NCI-H1694 (cell line): ENCODE data around the gene ABCD3.
A peak's percentile ranks its signal among the peaks of the same experiment; 100 is the strongest.
"Not testable (repeated sequence)": the region's sequence is repeated elsewhere in the genome, so short reads cannot be mapped to it uniquely, and the experiment has no call there.

Experiments used
- DNase-seq: peaks from one replicate; lab custom pipeline; 2025; lab: John Stamatoyannopoulos, UW

The ABCD3 gene

DNA sequence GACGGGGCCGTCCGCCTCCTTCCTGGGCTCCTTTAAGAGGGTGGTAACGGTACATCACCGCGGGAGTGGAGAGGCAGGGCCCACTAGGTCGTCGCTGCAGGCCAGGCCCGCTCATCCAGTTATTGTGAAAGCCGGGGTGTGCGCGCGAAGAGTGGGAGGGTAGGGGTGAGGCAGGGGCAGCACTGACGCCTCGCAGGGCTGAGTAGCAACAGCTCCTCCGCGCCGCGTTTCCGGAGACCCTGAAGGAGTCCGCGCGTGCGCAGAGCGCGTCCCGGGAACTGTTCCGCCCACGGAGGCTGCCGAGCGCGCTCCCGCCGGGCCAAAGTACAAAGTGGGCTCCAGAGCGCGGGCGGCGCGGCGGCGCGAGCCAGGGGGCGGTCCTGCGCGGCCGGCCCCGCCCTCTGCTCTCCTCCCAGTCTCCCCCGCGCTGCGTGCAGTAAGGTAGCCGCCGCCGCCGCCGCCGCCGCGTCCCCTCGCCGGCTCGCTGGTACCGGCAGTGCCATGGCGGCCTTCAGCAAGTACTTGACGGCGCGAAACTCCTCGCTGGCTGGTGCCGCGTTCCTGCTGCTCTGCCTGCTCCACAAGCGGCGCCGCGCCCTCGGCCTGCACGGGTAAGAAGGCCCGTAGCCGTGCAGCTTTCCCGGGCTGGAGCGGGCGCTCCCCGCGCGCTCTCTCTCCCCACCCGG lies at the start of gene ABCD3:
Gene ABCD3, plus strand, starts transcription at position 412 of the 686 bp plus-strand sequence. Its CDS starts 90 bp downstream, at position 502.
- peak; percentile 94 for DNase-seq

DNA sequence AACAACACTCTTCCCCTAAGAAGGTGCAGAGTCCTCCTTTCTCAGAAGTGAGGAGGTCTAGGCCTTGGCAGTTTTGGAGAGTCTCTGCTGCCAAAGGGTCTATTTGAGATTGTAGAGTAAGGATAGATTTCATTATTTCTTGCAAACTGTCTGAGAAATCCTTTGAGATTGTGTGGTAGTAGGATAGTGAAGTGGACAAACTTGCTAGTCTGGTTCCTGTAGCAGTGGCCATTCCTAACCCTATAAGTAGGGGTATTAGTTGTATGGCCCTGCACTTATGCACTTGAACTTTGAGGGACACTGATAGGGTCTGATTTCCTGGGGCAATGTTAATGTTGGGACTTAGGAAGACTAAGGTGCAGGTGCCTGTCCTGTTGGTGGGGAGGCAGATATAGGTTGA lies 45.4 kb upstream of the ABCD3 start:
- not testable (repeated sequence) for DNase-seq

DNA sequence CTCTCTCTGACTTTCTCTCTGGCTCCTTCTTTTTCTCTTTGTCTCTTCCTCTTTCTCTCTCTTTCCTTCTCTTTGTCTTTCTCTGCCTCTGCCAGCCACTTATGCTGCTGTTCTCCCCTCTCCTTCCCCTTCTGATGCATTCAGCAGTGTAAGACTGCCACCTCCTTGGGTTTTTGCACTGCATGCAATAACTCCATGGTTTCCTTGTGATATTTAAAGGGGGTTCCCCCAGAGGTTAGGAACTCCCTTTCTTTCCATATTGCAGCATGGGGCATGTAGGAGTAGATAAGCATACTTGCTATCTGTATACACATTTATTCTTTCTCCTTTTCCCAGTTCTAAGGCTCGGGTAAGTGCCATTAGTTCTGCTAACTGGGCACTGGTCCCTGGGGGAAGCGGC lies 44.9 kb upstream of the ABCD3 start:
- DNase-seq = not testable (repeated sequence)

DNA sequence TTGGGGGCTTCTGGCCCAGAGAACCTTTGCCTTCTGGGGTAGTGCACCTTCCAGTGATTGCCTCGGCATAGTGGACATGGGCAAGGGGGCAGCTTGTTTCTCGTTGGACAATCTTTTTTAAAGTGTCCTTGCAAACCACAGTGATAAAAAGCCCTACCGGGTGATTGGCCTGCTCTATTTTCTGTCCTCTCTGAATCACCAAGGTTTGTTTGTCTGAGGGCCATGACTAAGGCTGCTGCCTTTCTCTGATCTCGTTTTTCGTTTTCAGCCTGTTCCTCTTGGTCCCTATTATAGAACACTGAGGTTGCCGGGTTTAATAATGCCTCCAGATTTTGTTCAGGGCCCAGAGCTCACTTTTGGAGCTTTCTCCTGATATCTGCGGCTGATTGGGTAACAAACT lies 42.5 kb upstream of the ABCD3 start:
- not testable (repeated sequence) for DNase-seq

DNA sequence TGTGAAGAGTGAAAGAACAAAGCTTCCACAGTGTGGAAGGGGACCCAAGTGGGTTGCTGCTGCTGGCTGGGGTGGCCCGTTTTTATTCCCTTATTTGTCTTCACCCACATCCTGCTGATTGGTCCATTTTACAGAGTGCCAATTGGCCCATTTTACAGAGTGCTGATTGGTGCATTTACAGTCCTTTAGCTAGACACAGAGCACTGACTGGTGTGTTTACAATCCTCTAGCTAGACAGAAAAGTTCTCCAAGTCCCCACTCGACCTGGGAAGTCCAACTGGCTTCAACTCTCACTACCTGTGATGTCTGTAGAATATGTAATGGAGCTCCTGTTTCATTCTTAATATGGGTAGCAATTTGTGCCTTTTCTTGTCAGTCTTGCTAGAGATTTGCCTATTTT lies 39.7 kb upstream of the ABCD3 start:
- DNase-seq = not testable (repeated sequence)

DNA sequence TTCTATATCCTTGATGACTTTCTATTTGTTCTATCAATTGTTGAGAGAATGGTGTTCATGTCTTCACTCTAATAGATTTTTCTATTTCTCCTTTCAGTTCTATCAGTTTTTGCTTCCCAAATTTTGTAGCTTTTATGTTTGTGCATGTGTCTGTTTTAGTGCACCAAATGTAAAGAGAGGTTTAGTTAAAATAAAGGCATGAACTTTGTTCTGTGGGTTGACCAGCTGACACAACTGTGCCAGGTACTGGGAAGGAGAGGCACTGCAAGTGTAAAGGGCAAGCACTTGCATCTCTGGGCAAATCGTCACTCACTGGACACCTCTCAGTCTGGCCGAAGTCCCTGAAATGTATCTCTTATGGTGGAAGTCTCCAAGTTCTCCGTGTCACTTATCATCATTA lies 38.6 kb upstream of the ABCD3 start:
- DNase-seq = no peak

DNA sequence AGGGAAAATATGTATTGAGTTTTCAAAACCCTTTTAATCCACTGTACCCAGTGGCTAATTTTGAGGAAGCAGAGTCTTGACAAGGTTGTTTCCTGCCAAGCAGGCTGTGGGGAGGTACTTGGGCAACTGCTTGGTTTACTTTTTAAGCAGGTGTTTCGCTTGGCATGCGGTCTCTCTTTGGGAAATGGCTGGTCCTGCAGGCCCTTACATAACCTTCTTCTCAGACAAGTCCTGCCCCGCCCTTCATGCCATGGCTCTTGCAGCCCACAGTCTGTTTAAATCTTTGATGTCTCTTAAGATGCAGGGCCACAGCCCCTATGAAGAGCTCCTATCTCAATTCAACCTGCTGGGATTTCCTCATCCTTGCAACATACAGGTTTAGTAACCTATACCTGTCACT lies 36.0 kb upstream of the ABCD3 start:
- DNase-seq = no peak

DNA sequence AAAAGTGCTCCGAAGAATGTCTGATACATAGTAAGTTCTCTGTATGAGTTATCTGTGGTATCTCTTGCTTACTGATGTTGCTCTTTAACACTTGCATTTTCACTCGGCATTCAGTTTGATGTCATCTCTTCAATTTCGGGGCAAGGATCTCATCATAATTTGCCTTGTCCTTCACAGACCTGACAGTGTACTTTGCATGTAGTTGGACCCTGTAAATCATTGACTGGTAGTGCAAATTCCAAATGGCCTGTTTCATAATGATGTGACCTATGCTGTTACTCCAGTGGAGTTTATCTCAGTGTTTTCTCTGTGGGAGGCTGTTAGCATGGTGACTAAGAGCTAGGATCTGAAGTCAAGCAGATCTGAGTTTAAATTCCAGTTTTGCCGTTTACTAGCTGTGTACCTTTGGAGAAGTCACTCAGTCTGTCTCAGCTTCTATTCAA lies 34.2 kb upstream of the ABCD3 start:
- DNase-seq = no peak

DNA sequence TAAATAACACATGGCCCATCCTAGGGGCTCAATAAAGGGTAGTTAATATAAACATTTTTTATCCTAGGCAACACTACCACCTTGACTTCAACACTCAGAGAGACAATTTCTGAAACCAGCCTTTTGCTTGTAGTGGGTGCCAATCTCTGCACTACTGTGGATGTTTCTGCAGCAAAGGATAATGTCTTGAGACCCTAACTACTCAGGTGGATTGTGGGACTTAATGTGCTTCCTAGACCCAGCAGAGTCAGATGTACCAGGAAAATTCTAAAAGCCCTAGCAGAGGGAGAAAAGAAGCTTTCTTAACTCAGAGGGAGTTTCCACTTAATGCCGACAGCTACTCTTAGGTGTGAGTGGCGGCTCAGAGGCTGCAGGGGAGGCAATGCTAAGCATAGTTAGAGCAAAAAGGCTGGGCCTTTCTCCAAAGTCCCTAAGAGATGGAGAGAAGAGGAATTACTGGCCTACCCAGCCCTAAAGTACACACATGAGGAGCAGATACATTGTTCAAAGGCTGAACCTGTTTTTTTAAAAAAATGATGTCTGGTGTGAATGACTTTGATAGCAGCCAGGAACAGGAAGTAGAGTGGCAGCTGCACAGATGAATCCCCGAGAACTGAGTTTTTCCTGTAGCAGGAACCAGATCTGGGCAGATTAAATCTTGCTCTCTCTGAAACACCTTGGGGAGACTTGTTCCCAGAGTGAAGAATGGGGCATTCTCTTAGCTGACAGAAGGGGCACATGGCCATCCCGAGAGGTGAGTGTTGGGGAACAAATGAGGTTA lies 33.5 kb upstream of the ABCD3 start:
- DNase-seq = no peak

DNA sequence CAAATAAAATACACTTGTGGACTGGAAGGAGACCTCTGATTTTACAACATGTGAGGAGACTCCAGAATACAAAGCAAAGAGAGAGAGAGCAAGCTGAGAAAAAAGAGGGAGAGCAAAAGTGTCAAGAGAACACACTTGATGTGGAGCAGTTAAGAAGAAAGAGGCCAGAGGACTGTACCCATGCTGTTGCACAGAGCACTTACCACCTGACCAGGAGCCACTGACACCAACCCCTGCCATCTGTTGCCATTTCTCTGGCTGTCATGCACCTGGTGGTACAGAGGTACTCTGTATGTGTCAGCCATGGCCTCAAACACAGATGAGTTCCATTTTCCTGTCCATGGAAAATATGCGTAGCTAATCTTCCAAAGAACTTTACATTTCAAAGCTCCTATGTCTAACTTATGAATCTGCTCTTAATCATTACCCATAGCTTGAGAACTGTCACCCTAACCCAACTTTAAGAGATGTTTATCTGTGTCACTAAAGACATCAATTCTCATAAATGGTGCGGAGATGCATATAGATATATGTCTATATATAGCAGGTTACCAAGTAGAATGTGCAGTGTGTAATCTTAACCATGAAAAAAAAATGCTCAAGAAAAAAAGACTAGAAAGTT lies 32.8 kb upstream of the ABCD3 start:
- no peak for DNase-seq

DNA sequence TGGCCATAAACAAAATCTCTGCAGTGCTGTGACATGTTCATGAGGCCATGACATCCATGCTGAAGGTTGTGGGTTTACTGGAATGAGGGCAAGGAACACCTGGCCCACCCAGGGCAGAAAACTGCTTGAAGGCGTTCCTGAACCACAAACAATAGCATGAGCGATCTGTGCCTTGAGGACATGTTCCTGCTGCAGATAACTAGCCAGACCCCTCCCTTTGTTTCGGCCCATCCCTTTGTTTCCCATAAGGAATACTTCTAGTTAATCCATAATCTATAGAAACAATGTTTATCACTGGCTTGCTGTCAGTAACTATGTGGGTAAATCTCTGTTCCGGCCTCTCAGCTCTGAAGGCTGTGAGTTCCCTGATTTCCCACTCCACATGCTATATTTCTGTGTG lies 28.9 kb upstream of the ABCD3 start:
- no peak for DNase-seq

DNA sequence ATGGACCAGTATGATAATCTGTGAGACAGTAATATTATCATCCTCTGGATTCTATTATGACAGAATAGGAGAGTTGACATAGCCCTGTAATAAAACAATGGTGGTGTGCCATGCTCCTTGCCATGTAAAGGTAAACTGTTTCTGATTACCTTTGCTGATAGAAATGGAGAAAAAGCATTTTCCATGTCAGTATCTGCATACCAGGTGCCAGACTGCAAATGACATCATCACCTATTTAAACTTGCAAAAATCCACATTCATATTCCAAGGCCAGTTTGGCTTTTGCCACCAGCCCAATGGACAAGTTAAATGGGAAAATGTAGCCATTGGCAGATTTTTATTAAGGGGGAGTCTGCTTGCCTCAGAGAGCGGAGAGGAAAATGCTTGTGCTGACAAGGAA lies 23.9 kb upstream of the ABCD3 start:
- DNase-seq = no peak

DNA sequence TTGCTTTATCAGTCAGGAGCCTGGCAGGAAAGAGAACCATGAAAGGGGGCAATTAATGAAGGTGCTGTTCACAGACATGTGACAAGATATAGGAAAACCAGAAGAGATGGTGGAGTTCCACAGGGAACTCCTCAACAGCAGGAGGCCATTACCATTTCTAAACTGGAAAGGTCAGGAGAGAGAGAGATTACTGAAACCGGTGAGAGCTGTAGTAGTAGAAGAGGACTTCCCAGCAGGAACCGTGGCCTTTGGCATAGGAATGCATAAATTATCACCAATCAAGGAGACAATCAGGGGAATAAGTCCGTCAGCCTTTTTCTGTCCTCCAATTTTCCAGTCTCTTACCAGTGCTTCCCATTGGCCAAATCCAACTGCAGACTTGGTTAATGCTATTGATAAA lies 23.0 kb upstream of the ABCD3 start:
- no peak for DNase-seq

DNA sequence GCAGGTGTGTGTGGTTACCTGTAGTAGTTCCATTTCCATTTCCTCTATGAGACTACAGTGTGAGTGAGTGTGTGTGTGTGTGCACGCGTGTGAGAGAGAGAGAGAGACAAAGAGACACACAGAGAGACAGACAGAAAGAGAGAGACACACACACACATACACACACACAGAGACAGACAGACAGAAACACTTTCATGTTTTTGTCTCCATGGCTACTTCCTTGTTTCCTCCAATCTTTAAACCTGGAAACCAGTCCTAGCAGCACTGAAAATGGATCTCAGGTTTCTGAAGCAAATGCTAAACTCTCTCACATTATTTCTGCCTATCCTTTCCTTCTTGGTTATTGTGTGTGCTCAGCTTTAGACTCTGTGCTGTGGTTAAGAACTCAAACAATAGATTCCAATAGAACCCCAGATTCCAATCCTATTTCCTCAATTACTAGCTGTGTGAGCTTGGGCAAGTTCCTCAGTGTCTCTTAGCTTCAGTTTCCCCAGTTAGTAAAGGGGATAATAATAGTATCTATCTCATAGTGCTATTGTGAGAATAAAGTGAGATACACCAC lies 22.4 kb upstream of the ABCD3 start:
- DNase-seq = no peak

DNA sequence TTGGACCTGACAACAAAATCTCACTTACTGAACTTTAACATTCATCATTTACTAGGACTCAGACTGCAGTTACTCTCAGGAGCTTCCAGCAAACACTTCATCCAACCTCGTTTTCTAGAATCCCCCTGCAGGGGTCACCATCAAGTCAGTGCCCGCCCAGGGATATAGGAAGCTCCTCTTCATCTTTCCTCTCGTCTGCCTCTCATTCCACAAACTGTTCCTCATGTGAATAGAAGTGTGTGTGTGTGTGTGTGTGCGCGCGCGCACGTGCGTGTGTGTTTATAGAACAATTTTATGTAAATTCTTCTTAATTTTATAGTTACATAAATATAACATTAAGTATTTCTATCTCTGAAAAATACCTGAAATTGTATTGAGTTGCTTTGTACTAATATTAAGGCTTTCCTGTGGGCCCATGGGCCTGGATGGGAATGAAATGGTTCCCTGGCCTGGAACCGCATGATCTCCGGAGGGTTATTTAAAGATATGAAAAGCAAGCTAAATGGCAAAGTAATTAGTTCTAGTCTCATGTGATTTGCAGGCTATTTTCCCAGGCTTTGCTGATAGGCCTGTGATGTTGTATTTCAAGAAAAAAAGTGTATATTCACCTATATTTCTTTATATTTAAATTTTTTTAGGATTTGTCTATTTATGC lies 21.7 kb upstream of the ABCD3 start:
- DNase-seq = peak; percentile 11

DNA sequence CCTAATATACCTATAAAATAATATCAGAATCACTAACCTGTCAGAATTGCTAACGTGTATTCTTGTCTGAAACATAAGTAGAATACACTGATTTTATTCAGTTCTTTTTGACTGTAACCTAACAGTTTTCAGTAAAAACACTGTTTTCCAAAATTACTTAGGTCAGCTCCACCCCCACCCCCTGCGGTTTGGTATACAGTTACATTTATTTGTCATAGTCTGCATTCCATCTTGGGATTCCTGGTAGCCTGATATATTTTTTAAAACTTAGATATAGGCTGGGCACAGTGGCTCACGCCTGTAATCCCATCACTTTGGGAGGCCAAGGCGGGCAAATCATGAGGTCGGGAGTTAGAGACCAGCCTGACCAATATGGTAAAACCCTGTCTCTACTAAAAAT lies 19.8 kb upstream of the ABCD3 start:
- no peak for DNase-seq

DNA sequence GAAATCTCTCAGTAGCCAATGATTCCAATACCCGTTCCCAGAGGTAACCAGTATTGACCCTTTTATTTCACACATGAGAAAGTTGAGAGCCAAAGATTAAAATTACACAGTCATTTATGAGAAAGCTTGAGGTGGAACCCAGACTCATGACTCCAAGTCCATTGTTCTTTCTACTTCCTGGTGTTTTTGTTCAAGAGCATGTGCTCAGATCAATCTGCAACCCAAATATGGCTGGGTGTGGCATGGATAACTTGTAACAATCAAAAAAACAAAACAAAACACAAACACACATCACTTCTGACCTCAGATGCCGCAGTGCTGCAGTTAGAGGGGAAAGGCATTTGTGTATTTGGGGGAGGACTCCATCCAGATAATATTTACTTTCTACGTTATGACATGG lies 18.7 kb upstream of the ABCD3 start:
- no peak for DNase-seq

DNA sequence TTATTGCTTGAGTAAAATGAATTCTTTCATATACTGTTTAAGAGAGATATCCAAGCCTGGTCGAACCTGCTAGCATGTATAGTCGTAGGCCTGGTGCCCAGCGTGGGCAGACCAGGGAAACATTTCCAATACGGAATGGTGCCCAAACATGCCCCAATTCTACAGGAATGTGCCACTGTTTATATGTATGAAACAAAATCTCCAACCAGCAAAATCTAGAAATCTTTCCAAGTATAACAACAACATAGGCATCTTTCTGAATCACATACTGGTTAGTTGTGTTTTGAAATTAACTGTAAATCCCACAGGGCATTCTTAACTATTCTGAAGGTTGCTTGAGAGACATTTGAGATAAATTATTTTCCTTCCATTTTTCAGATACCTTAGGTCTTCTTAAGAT lies 17.0 kb upstream of the ABCD3 start:
- DNase-seq = no peak

DNA sequence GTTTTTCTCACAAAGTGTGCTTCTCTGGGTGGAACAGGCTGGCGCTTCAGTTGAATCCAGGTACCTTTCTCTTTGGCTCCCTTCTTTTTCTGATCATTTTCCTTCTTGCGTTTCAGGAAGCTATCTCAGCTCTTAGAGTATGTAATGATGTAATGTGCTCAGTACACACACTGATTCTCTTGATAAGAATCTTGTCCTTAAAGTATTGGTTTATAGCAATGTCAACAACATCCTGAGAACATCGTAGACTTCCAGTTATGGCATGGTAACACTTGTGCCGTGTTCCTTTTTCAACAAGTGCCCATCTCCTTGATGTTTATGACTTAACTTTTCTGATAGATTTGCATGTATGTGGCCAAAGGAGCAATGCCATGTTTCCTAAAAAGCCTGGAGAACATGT lies 11.7 kb upstream of the ABCD3 start:
- DNase-seq = no peak

DNA sequence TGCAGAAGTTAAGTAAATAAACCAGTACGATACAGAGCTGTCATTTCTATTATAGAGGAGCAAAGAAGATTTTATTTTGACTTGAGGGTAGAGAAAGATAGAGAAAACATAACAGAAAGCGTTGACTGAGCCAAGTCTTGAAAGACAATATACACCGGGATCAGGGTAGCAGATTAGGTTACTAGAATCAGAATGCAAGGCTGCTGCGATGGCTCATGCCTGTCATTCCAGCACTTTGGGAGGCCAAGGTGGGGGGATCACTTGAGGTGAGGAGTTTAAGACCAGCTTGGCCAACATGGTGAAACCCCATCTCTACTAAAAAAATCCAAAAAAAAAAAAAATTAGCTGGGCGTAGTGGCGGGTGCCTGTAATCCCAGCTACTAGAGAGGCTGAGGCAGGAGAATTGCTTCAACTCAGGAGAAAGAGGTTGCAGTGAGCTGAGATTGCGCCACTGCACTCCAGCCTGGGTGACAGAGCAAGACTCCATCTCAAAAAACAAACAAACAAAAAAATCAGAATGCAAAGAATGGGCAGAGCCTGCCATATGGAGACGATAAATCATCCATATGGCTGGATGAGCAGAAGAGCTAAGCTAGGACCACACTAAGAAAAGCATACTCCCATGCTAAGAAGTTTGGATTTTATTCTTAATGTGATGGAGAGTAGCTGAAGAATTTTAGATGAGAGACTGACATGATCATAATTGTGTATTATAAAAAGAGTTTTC lies 9.9 kb upstream of the ABCD3 start:
- peak; percentile 57 for DNase-seq

DNA sequence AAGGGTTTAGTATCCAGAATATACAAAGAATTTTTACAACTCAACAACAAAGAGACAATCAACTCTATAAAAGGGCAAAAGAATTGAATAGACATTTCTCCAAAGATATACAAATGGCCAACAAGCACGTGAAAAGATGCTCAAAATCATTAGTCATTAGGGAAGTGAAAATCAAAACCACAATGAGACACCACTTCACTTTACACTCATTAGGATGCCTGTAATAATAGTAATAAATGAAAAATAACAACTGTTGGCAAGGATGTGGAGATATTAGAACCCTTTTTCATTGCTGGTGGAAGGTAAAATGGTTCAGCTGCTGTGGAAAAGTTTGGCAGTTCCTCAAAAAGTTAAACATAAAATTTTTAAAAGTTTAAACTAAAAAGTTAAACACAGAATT lies 7.0 kb upstream of the ABCD3 start:
- DNase-seq = no peak

DNA sequence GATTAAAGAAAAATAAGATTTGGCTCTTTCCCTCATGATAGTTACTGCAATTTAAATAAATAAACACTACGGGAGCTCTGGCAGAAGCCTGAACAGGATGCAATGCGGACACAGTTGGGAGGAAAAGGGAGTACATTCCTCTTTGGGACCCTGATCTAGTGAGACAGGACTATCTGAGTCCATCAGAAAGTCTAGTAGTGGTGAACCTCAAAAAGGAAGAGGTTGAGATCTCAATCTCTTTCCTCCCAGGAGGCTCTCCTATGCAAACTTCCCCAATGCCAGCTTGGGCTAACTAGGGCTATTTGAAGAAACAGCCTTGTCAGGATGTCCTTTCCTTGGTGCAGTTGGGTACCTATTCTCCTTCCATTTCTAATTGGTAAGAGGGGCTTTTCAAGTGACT lies 4.9 kb upstream of the ABCD3 start:
- no peak for DNase-seq
